H1 (cell line): Measurements from ENCODE around the gene CHRM4. TPM values are rescaled to one million over a fixed set of nuclear protein-coding genes. Genes with fewer than 3 reads are reported as not detected.

Experiments used
- CEBPB ChIP-seq: IDR thresholded peaks from 2 replicates; pipeline ENCODE4 v1.6.1; 2012; ENCODE audit warnings: low read depth, low read length
- EP300 ChIP-seq, 2 experiments: IDR thresholded peaks; 1 replicate in 1 of 2; 2 replicates in 1 of 2; pipeline ENCODE4 v1.6.1; 2011 to 2012; ENCODE audit warnings: low read depth in 2 of 2, low read length in 2 of 2, mild to moderate bottlenecking in 2 of 2, borderline replicate concordance in 1 of 2, inconsistent platforms in 1 of 2, moderate library complexity in 1 of 2
- POLR2AphosphoS5 ChIP-seq: IDR thresholded peaks from 2 replicates; pipeline ENCODE4 v1.6.1; 2011; ENCODE audit warnings: low read depth, low read length
- POU5F1 ChIP-seq: IDR thresholded peaks from 2 replicates; pipeline ENCODE4 v1.6.1; 2011; ENCODE audit warnings: low read depth, mild to moderate bottlenecking, low read length, moderate library complexity
- RFX5 ChIP-seq: IDR thresholded peaks from 2 replicates; pipeline ENCODE4 v1.6.1; 2011; ENCODE audit warnings: low read depth, low read length, improper control_type of control experiment, borderline replicate concordance
- TEAD4 ChIP-seq: IDR thresholded peaks from 2 replicates; pipeline ENCODE4 v1.6.1; 2012; ENCODE audit warnings: low read depth, low read length, inconsistent platforms, mixed read lengths
- polyA plus RNA-seq, 7 experiments: library from polyadenylated mRNA; depleted of rRNA in 3 of 7; stranded (reverse) in 5 of 7; unstranded in 2 of 7; fragments of >200 nt in 5 of 7; fragments of 200-250 nt in 2 of 7; gene quantifications; 1 replicate in 5 of 7; 2 replicates in 1 of 7; 4 replicates in 1 of 7; pipeline versions ENCODE4 v1.2.1 to v1.2.3, GENCODE V29; 2011 to 2013; ENCODE audit warnings: missing spikeins in 2 of 7, mixed read lengths in 2 of 7
- total RNA-seq: library from RNA; stranded (reverse); fragmentation: NEBNext Ultra II Directional; extraction: Animal tissue kit (Norgen Biotek cat#: 25700); gene quantifications from 2 replicates; pipeline ENCODE4 v1.2.1, GENCODE V29; 2021

Gene CHRM4
- total and polyA plus RNA-seq, 2 of the 8 experiments (the other 6 are each of a cell fraction or from before 2014, with no cell fraction given), result 1.1 to 1.3 TPM

- TF ChIP-seq POU5F1 (no peak), CEBPB (no peak), POLR2AphosphoS5 (no peak), TEAD4 (no peak), EP300 (IDR thresholded peaks at IDR 0.05; ENCODE audit: borderline replicate concordance in 1 of 2, low read depth in 2 of 2, low read length in 2 of 2) (no peak), RFX5 (no peak)
These were observed 56.3 kb downstream of the CHRM4 start (continued) for GRCh38 chr11:46335271-46335670.
